ENCODE measurements around the gene AKTIP. TPM values are rescaled to one million over a fixed set of nuclear protein-coding genes. Genes with fewer than 3 reads are reported as not detected.

AKTIP gene
- total RNA-seq: 10 to 100 TPM; 30.2 to 55.5 (median 36.6) TPM

DNA sequence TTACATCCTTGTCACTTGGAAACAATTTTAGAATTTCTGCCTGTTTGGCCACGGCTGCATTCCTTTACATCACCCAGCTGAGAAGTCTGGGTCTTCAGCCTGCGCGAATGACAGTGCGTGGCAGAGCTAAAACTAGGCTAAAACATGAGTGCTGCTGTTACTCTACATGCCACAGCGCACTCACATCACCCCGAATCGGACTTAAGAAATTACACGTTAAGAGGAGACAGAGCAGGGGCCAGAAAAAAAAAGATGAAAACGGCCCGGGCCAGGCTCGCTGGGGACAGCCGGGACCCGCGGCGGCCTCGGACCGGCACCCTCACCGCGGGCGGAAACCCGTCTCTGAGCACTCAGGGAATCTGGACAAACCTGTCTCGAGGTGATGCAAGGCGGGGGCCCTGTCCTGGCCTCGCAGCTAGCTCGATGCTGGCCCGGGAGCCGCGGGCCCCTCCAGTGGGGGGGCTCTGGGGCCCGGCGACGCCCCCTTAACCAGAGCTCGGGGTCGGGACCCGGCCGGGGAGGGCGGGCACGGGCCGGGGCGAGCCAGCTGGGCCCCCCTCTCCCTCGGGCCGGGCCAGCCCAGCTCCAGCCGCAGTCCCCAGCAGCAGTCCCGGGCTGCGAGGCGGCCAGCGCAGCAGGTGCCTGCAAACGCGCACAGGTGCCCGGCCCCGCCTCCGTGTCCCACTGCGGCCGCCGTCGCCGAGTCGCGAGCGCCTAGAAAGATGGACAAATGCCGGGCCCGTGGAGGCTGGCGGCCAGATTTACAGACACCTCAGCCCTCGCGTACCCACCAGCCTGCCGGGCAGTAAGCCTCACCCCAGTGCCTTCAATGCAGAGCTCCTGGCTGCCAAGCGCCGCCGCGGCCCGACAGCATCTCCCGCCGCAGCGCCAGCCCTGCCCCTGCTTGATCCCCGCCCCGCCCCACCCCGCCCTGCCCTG, at the start of gene AKTIP:
Gene AKTIP (minus strand): TSS at position 879 of the 939 bp plus-strand sequence. CDS start 2,950 bp downstream, outside the sequence.
- WGBS: under 1% methylated on average over 32 of the region's 76 CpGs
- TF ChIP-seq POLR2A (IDR thresholded peaks at IDR 0.05) (no peak), POLR2AphosphoS5 (IDR thresholded peaks at IDR 0.05) (no peak), CTCF (IDR thresholded peaks at IDR 0.05) (no peak), EP300 (IDR thresholded peaks at IDR 0.05) (no peak)
- peaks cover 10% of the 10 kb centered on the region for H3K36me3 ChIP-seq
- H3K27me3 ChIP-seq: no peaks in the 10 kb centered on the region
- no peaks in the 10 kb centered on the region for H3K9me3 ChIP-seq
- H3K27ac ChIP-seq: peak within 1 kb of the TSS; percentile 91
- peak within 1 kb of the TSS; percentile 77 for H3K4me3 ChIP-seq
- H3K4me1 ChIP-seq: peaks cover 34% of the 10 kb centered on the region
- DNase-seq (ENCODE audit: low spot score in 2 of 2): peak; percentile 79 to 86

DNA sequence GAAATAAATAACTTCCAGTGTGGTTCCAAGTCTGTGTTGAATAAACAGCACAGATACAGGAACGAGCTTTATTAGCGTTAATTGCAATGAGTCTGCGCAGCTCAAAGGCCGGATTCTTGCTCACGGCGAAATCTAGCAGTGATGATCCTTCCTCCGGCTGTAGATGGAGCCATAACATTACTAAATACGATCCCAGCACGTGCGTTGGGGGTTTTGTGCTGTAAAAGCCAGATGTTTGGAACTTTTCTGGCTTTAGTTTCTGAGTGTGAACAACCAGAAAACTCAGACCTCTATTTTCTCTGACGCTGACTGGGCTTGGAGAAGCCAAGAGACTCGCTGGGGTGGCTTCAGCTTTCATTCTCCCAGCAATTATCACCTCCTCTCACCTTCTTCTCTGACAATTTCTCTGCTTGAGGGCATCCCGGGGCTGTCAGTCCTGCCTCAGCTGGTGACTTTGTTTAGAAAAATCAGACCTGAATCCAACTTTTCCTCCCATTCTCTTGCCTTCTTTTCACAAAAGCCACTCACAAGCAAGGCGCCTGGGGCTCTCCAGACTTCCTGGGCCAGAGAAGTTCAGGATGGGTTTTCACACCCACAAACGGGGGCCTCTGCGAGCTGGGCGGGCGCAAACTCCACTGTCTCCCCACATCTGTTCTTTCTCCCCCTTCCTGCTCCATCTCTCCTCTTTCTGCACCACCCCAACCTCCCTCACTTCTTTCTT, 47.1 kb upstream of the AKTIP start:
- no peaks in the 10 kb centered on the region for H3K9me3 ChIP-seq

DNA sequence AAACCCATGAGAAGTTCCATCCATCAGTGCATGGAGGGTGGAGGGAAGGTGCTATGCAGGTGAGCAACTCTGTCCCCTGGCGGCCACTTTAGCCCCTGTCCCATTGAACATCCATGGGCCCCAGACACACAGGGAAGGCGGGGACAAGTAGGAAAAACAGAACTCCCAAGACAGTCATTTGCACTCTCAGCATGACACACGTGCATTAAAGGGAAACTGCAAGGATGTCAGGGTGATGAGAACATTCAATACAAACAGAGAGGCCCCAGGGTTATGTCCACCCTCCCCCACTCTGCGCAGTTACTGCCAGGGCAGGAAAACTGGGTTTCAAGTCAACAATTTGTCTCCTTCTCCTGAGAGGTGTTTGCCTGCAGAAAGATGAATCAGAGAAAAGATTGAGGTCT, 44.0 kb upstream of the AKTIP start:
- Histone ChIP-seq H3K36me3 (no peaks in the 10 kb centered on the region), H3K27ac (no peak overlapping the region), H3K4me1 (peaks cover 14% of the 10 kb centered on the region), H3K4me3 (no peak overlapping the region), H3K27me3 (peaks cover 2% of the 10 kb centered on the region), H3K9me3 (no peaks in the 10 kb centered on the region)
- 70% methylated on average over 4 of the region's 4 CpGs for WGBS
- no peak for DNase-seq (ENCODE audit: low spot score in 2 of 2)
- TF ChIP-seq CTCF (IDR thresholded peaks at IDR 0.05) (no peak), POLR2A (IDR thresholded peaks at IDR 0.05) (no peak), POLR2AphosphoS5 (IDR thresholded peaks at IDR 0.05) (no peak), EP300 (IDR thresholded peaks at IDR 0.05) (no peak)

More for the DNA sequence above, 47.1 kb upstream of the AKTIP start:
- H3K4me3 ChIP-seq: peak overlapping the region; percentile 6
- H3K27me3 ChIP-seq: peaks cover 2% of the 10 kb centered on the region
- no peaks in the 10 kb centered on the region for H3K36me3 ChIP-seq
- peaks cover 27% of the 10 kb centered on the region for H3K4me1 ChIP-seq
- 14% methylated on average over 18 of the region's 18 CpGs for WGBS
- peak overlapping the region; percentile 23 for H3K27ac ChIP-seq
- TF ChIP-seq POLR2A (IDR thresholded peaks at IDR 0.05) (no peak), EP300 (IDR thresholded peaks at IDR 0.05) (no peak), CTCF (IDR thresholded peaks at IDR 0.05) (peak in 1 of 2 donors; percentile 63)
- DNase-seq (ENCODE audit: low spot score in 2 of 2): peak in 1 of 2 donors; percentile 68

DNA sequence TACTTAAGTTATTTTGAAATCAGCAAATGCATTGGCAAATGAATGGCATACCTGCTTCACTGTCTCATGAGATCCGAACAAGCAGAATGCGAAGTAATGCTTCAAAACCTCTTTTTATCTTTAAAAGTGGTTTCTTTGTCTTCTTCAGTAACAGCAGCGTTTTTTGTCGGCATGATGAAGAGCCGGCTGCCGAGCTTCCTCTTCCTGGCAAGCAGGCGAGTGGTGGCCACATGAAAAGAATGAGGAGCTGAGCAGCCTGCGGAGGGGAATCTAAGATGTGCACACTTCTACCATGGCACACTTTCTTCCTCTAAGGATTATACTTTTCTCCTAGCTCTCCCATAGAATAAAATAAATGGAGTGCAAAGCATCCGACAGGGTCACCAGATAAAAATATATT, 42.4 kb upstream of the AKTIP start:
- H3K27me3 ChIP-seq: peaks cover 2% of the 10 kb centered on the region
- no peaks in the 10 kb centered on the region for H3K36me3 ChIP-seq
- H3K4me1 ChIP-seq: peaks cover 10% of the 10 kb centered on the region
- no peak overlapping the region for H3K4me3 ChIP-seq
- TF ChIP-seq POLR2AphosphoS5 (IDR thresholded peaks at IDR 0.05) (no peak), CTCF (IDR thresholded peaks at IDR 0.05) (no peak), EP300 (IDR thresholded peaks at IDR 0.05) (no peak), POLR2A (IDR thresholded peaks at IDR 0.05) (no peak)
- 70% methylated on average over 9 of the region's 9 CpGs for WGBS
- H3K9me3 ChIP-seq: no peaks in the 10 kb centered on the region
- no peak overlapping the region for H3K27ac ChIP-seq
- DNase-seq (ENCODE audit: low spot score in 2 of 2): no peak

DNA sequence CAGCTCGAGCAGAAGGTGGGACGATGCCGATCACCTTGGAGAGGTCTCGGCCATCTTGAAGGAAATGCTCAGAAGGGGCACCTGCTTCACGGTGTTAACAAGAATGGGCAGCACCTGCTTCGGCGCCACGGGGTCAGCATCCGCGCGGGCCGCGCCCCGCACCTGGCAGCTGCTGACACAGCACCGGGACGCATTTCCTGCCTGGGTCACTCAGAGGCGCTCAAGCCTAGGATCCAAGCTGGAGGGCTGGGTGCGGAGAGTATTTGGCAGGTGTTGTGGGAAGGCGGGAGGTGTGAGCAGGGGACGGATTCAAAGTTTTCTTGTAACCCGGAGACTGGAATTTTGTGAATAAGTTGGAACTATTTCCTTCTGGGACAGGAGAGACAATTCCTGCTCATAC, 39.3 kb upstream of the AKTIP start:
- 58% methylated on average over 21 of the region's 21 CpGs for WGBS
- Histone ChIP-seq H3K4me3 (no peak overlapping the region), H3K9me3 (no peaks in the 10 kb centered on the region), H3K27ac (no peak overlapping the region), H3K27me3 (peaks cover 2% of the 10 kb centered on the region), H3K4me1 (no peaks in the 10 kb centered on the region), H3K36me3 (no peaks in the 10 kb centered on the region)
- TF ChIP-seq POLR2A (IDR thresholded peaks at IDR 0.05) (no peak), CTCF (IDR thresholded peaks at IDR 0.05) (no peak), POLR2AphosphoS5 (IDR thresholded peaks at IDR 0.05) (no peak), EP300 (IDR thresholded peaks at IDR 0.05) (no peak)
- no peak for DNase-seq (ENCODE audit: low spot score in 2 of 2)

All from suprapubic skin (tissue), 4 donors.